PFSK-1 (cell line): ENCODE measurements around the gene CDC16.

Experiments
- POLR2AphosphoS5 ChIP-seq: IDR thresholded peaks from 2 replicates; pipeline ENCODE4 v1.6.1; 2012; ENCODE audit warnings: low read depth, mild to moderate bottlenecking, control low read depth, low read length, moderate library complexity
- REST ChIP-seq, 2 experiments: IDR thresholded peaks; 2 replicates each; pipeline versions ENCODE4 v1.6.1 to v1.8.0; 2011 to 2012; ENCODE audit warnings: low read depth in 2 of 2, low read length in 2 of 2, control low read depth in 1 of 2, inconsistent platforms in 1 of 2, mild to moderate bottlenecking in 1 of 2, moderate library complexity in 1 of 2; ENCODE audit not compliant: insufficient read depth in 1 of 2
- SIN3A ChIP-seq: IDR thresholded peaks from 2 replicates; pipeline ENCODE4 v1.6.1; 2012; ENCODE audit warnings: mild to moderate bottlenecking, low read length, moderate library complexity, borderline replicate concordance; ENCODE audit not compliant: insufficient read depth
- TAF1 ChIP-seq: IDR thresholded peaks from 2 replicates; pipeline ENCODE4 v1.6.1; 2012; ENCODE audit warnings: low read length, control low read depth, borderline replicate concordance; ENCODE audit not compliant: insufficient read depth

- no peak for TF ChIP-seq POLR2AphosphoS5
- TF ChIP-seq REST (IDR thresholded peaks at IDR 0.05; ENCODE audit: insufficient read depth in 1 of 2, low read depth in 2 of 2, low read length in 2 of 2) = no peak
- TF ChIP-seq SIN3A = no peak
- no peak for TF ChIP-seq TAF1
These were observed 7.2 kb upstream of the CDC16 start for GRCh38 chr13:114227528-114227927.
